ENCODE data around the gene ST6GAL1.
A peak's percentile ranks its signal among the peaks of the same experiment; 100 is the strongest.

Gene ST6GAL1

GRCh38 chr3:187084580-187084979 is 154.3 kb downstream of the ST6GAL1 start:
- DNase-seq, result no peak

- no peak for DNase-seq
Measured at GRCh38 chr3:187085021-187085666, 154.8 kb downstream of the ST6GAL1 start.

GRCh38 chr3:187085933-187086332 is 155.6 kb downstream of the ST6GAL1 start:
- DNase-seq, result no peak

GRCh38 chr3:187086831-187087230 is 156.5 kb downstream of the ST6GAL1 start:
- no peak for DNase-seq

- DNase-seq, result no peak
Measured at GRCh38 chr3:187088701-187089100, 158.4 kb downstream of the ST6GAL1 start.

GRCh38 chr3:187093320-187093719 is 163.0 kb downstream of the ST6GAL1 start:
- DNase-seq, result no peak

- no peak for DNase-seq
Measured at GRCh38 chr3:187098923-187099512, 168.7 kb downstream of the ST6GAL1 start.

GRCh38 chr3:187101184-187102072 is 171.1 kb downstream of the ST6GAL1 start:
- DNase-seq, result peak; percentile 77

- DNase-seq, result no peak
Measured at GRCh38 chr3:187102073-187102634, 171.8 kb downstream of the ST6GAL1 start.

GRCh38 chr3:187103251-187103650 is 172.9 kb downstream of the ST6GAL1 start:
- DNase-seq, result no peak

- DNase-seq, result no peak
Measured at GRCh38 chr3:187104342-187104741, 174.0 kb downstream of the ST6GAL1 start.

GRCh38 chr3:187104933-187105332 is 174.6 kb downstream of the ST6GAL1 start:
- DNase-seq, result no peak

GRCh38 chr3:187105700-187106099 is 175.4 kb downstream of the ST6GAL1 start:
- DNase-seq, result no peak

GRCh38 chr3:187107989-187108388 is 177.7 kb downstream of the ST6GAL1 start:
- no peak for DNase-seq

GRCh38 chr3:187110156-187110555 is 179.8 kb downstream of the ST6GAL1 start:
- no peak for DNase-seq

GRCh38 chr3:187112934-187113793 is 182.8 kb downstream of the ST6GAL1 start:
- no peak for DNase-seq

- DNase-seq, result no peak
Measured at GRCh38 chr3:187114511-187114910, 184.2 kb downstream of the ST6GAL1 start.

- no peak for DNase-seq
Measured at GRCh38 chr3:187120326-187120725, 190.0 kb downstream of the ST6GAL1 start.

- DNase-seq, result no peak
Measured at GRCh38 chr3:187122261-187122660, 191.9 kb downstream of the ST6GAL1 start.

GRCh38 chr3:187125319-187126031 is 195.1 kb downstream of the ST6GAL1 start:
- no peak for DNase-seq
